Activated T-cell treated with anti-CD3 and anti-CD28 coated beads for 24 hours (primary cell): ENCODE data around the gene BIK.
"Not testable (repeated sequence)": the region's sequence is repeated elsewhere in the genome, so short reads cannot be mapped to it uniquely, and the experiment has no call there.

Source experiments
- DNase-seq: peaks from one replicate; pipeline ENCODE4 v3.0.0-alpha.2; 2020; ENCODE audit warnings: low read depth

The BIK gene

DNA sequence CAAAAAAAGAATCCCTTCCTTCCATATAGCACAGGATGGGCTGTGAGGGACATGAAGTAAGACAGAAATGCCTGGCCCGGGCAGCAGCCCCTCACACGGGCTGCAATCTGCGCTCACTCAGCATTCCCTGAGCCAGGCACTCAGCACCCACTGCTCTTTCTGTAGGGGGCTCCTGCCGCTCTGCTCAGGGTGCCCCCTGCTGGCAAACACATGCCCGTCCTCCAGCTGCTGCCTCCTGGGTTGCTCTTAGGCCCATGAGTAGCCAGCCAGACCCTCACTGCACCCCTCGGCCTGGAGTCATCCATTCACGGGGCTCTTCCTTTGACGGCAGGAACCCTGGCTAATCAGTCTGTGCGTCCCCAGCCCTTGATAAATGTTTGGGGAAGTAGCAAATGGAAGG is 25.7 kb downstream of the BIK start:
- DNase-seq, result no peak

GRCh38 chr22:43136801-43137200 is 26.3 kb downstream of the BIK start:
- DNase-seq, result no peak

- DNase-seq, result peak; percentile 79
Measured at GRCh38 chr22:43142880-43143562, 32.5 kb downstream of the BIK start, which contains the start of gene MCAT. Gene MCAT, minus strand, starts transcription at chr22:43143398. Its CDS starts 50 bp downstream, at chr22:43143348.

GRCh38 chr22:43144949-43145348 is 34.4 kb downstream of the BIK start:
- DNase-seq, result no peak

GRCh38 chr22:43145371-43145770 is 34.8 kb downstream of the BIK start:
- DNase-seq, result not testable (repeated sequence)

DNA sequence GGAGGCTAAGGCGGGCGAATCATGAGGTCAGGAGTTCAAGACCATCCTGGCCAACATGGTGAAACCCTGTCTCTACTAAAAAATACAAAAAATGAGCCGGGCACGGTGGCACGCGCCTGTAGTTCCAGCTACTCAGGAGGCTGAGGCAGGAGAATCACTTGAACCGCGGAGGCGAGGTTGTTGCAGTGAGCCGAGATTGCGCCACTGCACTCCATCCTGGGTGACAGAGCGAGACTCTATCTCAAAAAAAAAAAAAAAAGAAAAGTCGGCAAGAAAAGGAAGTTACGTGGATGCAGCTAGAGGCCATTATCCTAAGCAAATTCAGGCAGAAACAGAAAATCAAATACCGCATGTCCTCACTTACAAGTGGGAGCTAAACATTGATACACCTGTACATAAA is 35.8 kb downstream of the BIK start:
- not testable (repeated sequence) for DNase-seq

DNA sequence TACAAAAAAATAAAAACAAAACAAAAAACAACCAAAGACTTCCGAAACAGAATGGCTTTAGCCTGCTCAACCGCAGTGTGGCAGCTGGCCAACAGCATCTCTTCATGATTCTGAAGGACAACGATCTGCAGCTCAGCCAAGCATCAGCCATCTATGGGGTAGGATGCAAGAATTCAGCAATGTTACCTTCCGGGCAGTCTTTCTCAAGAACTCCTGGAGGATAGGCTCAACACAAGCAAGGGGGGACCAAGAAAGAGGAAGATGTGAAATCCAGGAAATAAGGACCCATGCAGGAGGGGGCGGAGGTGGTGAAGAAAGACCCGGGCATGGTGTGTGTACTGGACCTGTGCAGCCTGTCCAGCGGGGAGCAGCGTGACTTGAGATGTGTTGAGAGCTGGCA is 37.3 kb downstream of the BIK start:
- no peak for DNase-seq

DNA sequence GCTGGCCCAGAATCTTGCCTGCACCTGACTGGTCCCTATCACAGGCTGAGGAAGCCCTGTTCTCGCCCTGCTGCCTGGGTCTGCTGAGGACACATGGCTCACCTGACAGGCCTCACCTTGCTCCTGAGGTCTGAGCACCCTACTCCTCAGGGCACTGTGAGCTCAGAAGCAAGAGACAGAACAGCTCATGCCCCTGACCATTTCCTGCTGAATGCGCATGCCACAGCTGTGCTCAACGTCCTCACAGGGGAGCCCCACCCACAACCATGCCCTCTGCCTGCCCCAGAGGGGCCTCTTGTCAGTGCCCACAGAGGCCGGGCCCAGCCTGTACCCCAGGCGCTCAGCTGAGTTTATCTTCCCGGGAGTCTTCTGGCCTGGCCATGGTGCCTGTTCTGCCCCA is 38.0 kb downstream of the BIK start:
- DNase-seq, result no peak

DNA sequence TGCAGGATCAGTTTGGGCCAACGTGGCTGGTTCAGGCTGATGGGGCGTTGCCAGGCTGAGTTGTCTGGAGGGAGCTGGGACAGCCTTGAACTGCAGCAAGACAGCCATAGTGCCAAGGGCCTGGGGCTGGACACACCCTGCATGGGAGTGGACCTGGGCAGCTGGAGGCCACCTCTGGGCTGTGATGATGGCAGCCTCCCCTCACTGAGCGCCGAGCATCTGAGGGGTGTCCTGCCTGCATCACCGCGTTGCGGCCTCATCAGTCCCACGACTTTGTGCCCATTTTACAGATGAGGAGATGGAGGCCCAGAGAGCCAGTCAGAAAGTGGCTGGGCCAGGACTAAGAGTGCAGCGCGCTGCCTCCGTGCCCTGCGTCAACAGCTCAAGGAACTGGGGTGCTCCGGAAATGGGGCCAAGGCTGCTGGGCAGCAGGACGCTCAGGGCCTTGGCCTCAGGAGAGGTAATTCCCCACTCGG is 40.2 kb downstream of the BIK start:
- DNase-seq, result no peak

GRCh38 chr22:43151251-43152002 is 40.9 kb downstream of the BIK start, which contains the start of gene TSPO:
Gene TSPO, plus strand, starts transcription at chr22:43151559. Its CDS starts 7,680 bp downstream, at chr22:43159239.
- DNase-seq, result peak; percentile 49

DNA sequence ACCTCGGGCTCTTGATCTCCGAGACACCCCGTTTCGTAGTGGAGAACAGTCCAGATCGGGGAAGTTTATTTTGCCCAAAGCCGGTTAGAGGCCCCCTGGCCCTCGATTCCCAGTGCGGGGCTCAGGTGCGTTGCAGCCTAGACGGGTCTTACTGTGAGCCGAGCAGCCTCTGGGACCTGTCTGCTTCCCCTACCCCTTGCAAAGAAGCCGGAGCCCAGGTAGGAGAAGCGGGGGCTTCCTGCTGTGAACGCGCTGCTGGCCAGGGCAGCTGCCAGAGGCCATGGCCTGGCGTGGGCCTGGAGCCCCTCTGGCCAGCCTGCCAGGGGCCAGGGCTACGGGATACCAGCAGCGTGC is 41.4 kb downstream of the BIK start:
- no peak for DNase-seq

DNA sequence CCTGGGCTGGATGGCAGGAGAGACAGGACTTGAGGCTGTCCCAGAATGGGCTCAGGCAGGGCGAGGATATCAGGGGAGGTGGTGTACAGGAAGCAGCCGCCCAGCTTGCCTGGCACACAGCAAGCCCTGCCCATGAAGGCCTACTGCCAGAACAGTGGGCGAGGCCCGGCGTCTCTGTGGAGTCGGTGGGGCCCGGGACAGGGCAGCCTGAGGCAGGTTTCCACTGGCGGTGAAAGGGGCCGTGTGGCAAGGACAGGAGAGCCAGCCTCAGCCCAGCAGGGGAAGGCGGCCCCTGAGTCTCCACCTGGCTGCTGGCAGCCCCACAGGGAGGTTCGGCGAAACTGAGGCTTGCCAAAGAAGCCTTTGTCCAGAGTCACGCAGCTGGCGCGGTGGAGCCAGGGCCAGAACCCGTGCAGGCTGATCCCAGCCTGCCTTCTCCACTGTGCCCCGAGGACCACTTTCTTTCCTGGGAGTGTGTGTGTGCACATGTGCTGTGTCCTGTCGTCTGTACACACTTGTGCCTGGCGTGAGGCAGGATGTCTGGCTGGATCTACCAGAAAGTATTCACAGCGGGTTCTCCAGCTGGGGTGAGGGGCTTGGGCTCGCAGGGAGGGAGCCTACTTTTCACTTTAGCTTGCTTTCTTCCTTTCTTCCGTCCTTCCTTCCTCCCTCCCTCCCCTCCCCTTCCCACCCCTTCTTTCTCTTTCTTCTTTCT is 42.0 kb downstream of the BIK start:
- DNase-seq, result peak; percentile 41

DNA sequence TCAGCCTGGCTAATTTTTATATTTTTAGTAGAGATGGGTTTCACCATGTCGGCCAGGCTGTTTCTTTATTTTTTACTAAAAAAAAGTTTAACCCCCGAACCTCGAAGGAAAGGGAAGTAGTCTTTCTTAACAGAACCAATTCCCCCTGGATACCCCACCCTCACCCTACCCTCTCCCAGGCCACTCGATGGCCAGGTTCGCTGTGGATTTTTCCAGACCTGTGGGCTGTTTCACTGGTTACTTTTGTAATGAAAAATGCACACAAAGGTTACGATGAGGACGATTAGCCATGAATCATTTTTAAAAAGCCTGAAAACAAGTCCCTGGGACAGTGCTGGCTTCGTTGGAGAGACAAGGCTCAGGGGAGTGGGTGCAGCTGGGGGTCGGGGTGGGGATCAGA is 43.3 kb downstream of the BIK start:
- no peak for DNase-seq

- no peak for DNase-seq
Measured at GRCh38 chr22:43154887-43155536, 44.5 kb downstream of the BIK start.

DNA sequence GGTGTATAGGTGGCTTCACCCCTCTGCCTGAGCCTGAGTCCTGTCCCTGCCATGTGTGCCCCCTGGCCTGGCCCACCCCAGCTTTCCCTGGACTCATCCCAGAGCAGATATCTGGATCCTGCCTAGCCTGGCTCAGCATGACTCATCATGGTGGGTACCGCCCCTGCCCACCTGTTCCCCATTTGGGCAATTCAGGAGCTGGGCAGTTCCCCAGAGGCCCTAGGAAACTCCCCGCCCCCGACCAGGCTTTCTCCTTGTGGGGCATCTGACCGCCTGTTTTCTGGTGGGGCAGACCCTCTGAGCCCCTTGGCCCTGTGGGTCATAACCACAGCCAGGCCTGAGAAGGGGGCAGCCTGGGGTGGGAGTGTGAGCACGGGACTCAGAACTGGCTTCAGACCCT is 45.2 kb downstream of the BIK start:
- no peak for DNase-seq

- no peak for DNase-seq
Measured at GRCh38 chr22:43156413-43156812, 45.9 kb downstream of the BIK start.

GRCh38 chr22:43157874-43158546 is 47.5 kb downstream of the BIK start:
- no peak for DNase-seq

- DNase-seq, result no peak
Measured at GRCh38 chr22:43158778-43159483, 48.4 kb downstream of the BIK start.

DNA sequence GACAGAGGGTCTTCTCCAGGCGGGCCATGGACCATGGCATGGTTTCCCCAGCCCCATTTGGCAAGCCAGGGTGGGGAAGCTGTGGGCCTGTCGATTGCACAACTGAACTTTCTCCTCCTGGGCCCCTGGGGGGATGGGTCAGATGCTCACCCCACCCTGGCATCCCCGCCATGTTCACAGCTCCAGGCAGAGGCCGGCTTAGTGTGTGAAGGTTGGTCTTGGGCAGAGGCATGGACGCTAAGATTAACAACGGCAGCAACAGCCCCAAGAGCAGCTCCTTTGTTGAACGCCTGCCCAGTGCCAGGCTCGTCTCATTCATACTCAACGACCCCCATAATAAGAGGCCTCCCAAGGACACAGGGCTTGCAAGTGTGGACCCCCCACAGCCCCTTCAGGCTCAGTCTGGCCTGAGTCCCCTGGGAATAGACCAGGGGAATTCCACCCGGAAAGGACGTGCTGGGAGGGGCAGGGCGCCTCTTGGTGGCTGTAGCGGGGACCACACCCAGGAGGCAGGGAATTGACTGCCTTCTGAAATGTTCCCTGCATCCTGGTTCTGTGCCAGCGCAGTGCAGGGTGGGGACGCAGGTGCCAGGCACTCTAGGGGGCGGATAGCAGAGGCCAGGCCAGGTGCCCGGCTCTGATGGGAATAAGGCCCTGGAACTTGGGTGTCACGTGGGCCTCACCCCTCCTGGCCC is 49.1 kb downstream of the BIK start:
- DNase-seq, result no peak

- DNase-seq, result no peak
Measured at GRCh38 chr22:43160497-43161126, 50.1 kb downstream of the BIK start.
